ENCODE measurements around the gene HIGD1C.
A peak's percentile ranks its signal among the peaks of the same experiment; 100 is the strongest.
"Not testable (repeated sequence)": the region's sequence is repeated elsewhere in the genome, so short reads cannot be mapped to it uniquely, and the experiment has no call there.

The HIGD1C gene

GRCh38 chr12:50924439-50925341 lies 27.7 kb upstream of the HIGD1C start:
- Histone ChIP-seq H3K36me3 (ENCODE audit: insufficient read depth, low read length) (no peaks in the 10 kb centered on the region), H3K4me3 (ENCODE audit: low read depth, low read length) (peak overlapping the region; percentile 92), H3K4me1 (ENCODE audit: control insufficient read depth, insufficient read depth, low read length, unreplicated experiment) (peaks cover 33% of the 10 kb centered on the region), H3K27ac (ENCODE audit: low read depth, low read length) (peak overlapping the region; percentile 88), H3K79me2 (ENCODE audit: control insufficient read depth, insufficient read depth, low read length, unreplicated experiment) (peaks cover 19% of the 10 kb centered on the region), H3K27me3 (ENCODE audit: insufficient read depth, low read length) (no peaks in the 10 kb centered on the region), H2AFZ (ENCODE audit: low read length, unreplicated experiment) (peak overlapping the region; percentile 95)

- no peak overlapping the region for H3K27ac ChIP-seq (ENCODE audit: low read depth, low read length)
- peak overlapping the region; percentile 92 for H3K4me3 ChIP-seq (ENCODE audit: low read depth, low read length)
- peaks cover 33% of the 10 kb centered on the region for H3K4me1 ChIP-seq (ENCODE audit: control insufficient read depth, insufficient read depth, low read length, unreplicated experiment)
- peaks cover 19% of the 10 kb centered on the region for H3K79me2 ChIP-seq (ENCODE audit: control insufficient read depth, insufficient read depth, low read length, unreplicated experiment)
- H3K27me3 ChIP-seq (ENCODE audit: insufficient read depth, low read length) = no peaks in the 10 kb centered on the region
- H2AFZ ChIP-seq (ENCODE audit: low read length, unreplicated experiment) = no peak overlapping the region
- H3K36me3 ChIP-seq (ENCODE audit: insufficient read depth, low read length) = no peaks in the 10 kb centered on the region
Measured at GRCh38 chr12:50925342-50925651, 27.0 kb upstream of the HIGD1C start.

- peaks cover 33% of the 10 kb centered on the region for H3K4me1 ChIP-seq (ENCODE audit: control insufficient read depth, insufficient read depth, low read length, unreplicated experiment)
- H2AFZ ChIP-seq (ENCODE audit: low read length, unreplicated experiment) = no peak overlapping the region
- H3K36me3 ChIP-seq (ENCODE audit: insufficient read depth, low read length) = no peaks in the 10 kb centered on the region
- no peak overlapping the region for H3K27ac ChIP-seq (ENCODE audit: low read depth, low read length)
- H3K27me3 ChIP-seq (ENCODE audit: insufficient read depth, low read length) = no peaks in the 10 kb centered on the region
- H3K4me3 ChIP-seq (ENCODE audit: low read depth, low read length) = peak overlapping the region; percentile 92
- H3K79me2 ChIP-seq (ENCODE audit: control insufficient read depth, insufficient read depth, low read length, unreplicated experiment) = peaks cover 19% of the 10 kb centered on the region
Measured at GRCh38 chr12:50925920-50926319, 26.4 kb upstream of the HIGD1C start.

GRCh38 chr12:50926415-50926814 lies 25.9 kb upstream of the HIGD1C start:
- no peaks in the 10 kb centered on the region for H3K36me3 ChIP-seq (ENCODE audit: insufficient read depth, low read length)
- no peak overlapping the region for H3K27ac ChIP-seq (ENCODE audit: low read depth, low read length)
- H3K27me3 ChIP-seq (ENCODE audit: insufficient read depth, low read length) = no peaks in the 10 kb centered on the region
- H3K4me1 ChIP-seq (ENCODE audit: control insufficient read depth, insufficient read depth, low read length, unreplicated experiment) = peaks cover 33% of the 10 kb centered on the region
- peak overlapping the region; percentile 92 for H3K4me3 ChIP-seq (ENCODE audit: low read depth, low read length)
- H2AFZ ChIP-seq (ENCODE audit: low read length, unreplicated experiment) = no peak overlapping the region
- peaks cover 19% of the 10 kb centered on the region for H3K79me2 ChIP-seq (ENCODE audit: control insufficient read depth, insufficient read depth, low read length, unreplicated experiment)

GRCh38 chr12:50926932-50927331 lies 25.4 kb upstream of the HIGD1C start:
- Histone ChIP-seq H3K4me3 (ENCODE audit: low read depth, low read length) (peak overlapping the region; percentile 92), H3K4me1 (ENCODE audit: control insufficient read depth, insufficient read depth, low read length, unreplicated experiment) (peaks cover 33% of the 10 kb centered on the region), H3K79me2 (ENCODE audit: control insufficient read depth, insufficient read depth, low read length, unreplicated experiment) (peaks cover 19% of the 10 kb centered on the region)
- H3K36me3 ChIP-seq (ENCODE audit: insufficient read depth, low read length); H2AFZ ChIP-seq (ENCODE audit: low read length, unreplicated experiment); H3K27ac ChIP-seq (ENCODE audit: low read depth, low read length); H3K27me3 ChIP-seq (ENCODE audit: insufficient read depth, low read length): not testable (repeated sequence)

GRCh38 chr12:50927356-50927755 lies 25.0 kb upstream of the HIGD1C start:
- no peaks in the 10 kb centered on the region for H3K27me3 ChIP-seq (ENCODE audit: insufficient read depth, low read length)
- H2AFZ ChIP-seq (ENCODE audit: low read length, unreplicated experiment) = no peak overlapping the region
- peak overlapping the region; percentile 92 for H3K4me3 ChIP-seq (ENCODE audit: low read depth, low read length)
- H3K4me1 ChIP-seq (ENCODE audit: control insufficient read depth, insufficient read depth, low read length, unreplicated experiment) = peaks cover 31% of the 10 kb centered on the region
- H3K79me2 ChIP-seq (ENCODE audit: control insufficient read depth, insufficient read depth, low read length, unreplicated experiment) = peaks cover 19% of the 10 kb centered on the region
- no peak overlapping the region for H3K27ac ChIP-seq (ENCODE audit: low read depth, low read length)
- H3K36me3 ChIP-seq (ENCODE audit: insufficient read depth, low read length) = peaks cover 3% of the 10 kb centered on the region; the same call in 1 of the 2 replicates

- peak overlapping the region; percentile 92 for H3K4me3 ChIP-seq (ENCODE audit: low read depth, low read length)
- H3K27me3 ChIP-seq (ENCODE audit: insufficient read depth, low read length) = no peaks in the 10 kb centered on the region
- peaks cover 26% of the 10 kb centered on the region for H3K4me1 ChIP-seq (ENCODE audit: control insufficient read depth, insufficient read depth, low read length, unreplicated experiment)
- H3K79me2 ChIP-seq (ENCODE audit: control insufficient read depth, insufficient read depth, low read length, unreplicated experiment) = peaks cover 19% of the 10 kb centered on the region
- H2AFZ ChIP-seq (ENCODE audit: low read length, unreplicated experiment) = no peak overlapping the region
- no peak overlapping the region for H3K27ac ChIP-seq (ENCODE audit: low read depth, low read length)
- peaks cover 3% of the 10 kb centered on the region; the same call in 1 of the 2 replicates for H3K36me3 ChIP-seq (ENCODE audit: insufficient read depth, low read length)
Measured at GRCh38 chr12:50927766-50928224, 24.5 kb upstream of the HIGD1C start.

GRCh38 chr12:50928392-50928791 lies 24.0 kb upstream of the HIGD1C start:
- H3K79me2 ChIP-seq (ENCODE audit: control insufficient read depth, insufficient read depth, low read length, unreplicated experiment) = peaks cover 19% of the 10 kb centered on the region
- peaks cover 20% of the 10 kb centered on the region for H3K4me1 ChIP-seq (ENCODE audit: control insufficient read depth, insufficient read depth, low read length, unreplicated experiment)
- no peaks in the 10 kb centered on the region for H3K27me3 ChIP-seq (ENCODE audit: insufficient read depth, low read length)
- peak overlapping the region; percentile 92 for H3K4me3 ChIP-seq (ENCODE audit: low read depth, low read length)
- no peak overlapping the region for H2AFZ ChIP-seq (ENCODE audit: low read length, unreplicated experiment)
- peaks cover 3% of the 10 kb centered on the region; the same call in 1 of the 2 replicates for H3K36me3 ChIP-seq (ENCODE audit: insufficient read depth, low read length)
- H3K27ac ChIP-seq (ENCODE audit: low read depth, low read length) = no peak overlapping the region

GRCh38 chr12:50929831-50930230 lies 22.5 kb upstream of the HIGD1C start:
- peaks cover 20% of the 10 kb centered on the region for H3K4me1 ChIP-seq (ENCODE audit: control insufficient read depth, insufficient read depth, low read length, unreplicated experiment)
- no peaks in the 10 kb centered on the region for H3K27me3 ChIP-seq (ENCODE audit: insufficient read depth, low read length)
- H3K36me3 ChIP-seq (ENCODE audit: insufficient read depth, low read length) = peaks cover 3% of the 10 kb centered on the region; the same call in 1 of the 2 replicates
- no peak overlapping the region for H2AFZ ChIP-seq (ENCODE audit: low read length, unreplicated experiment)
- H3K4me3 ChIP-seq (ENCODE audit: low read depth, low read length) = no peak overlapping the region
- H3K27ac ChIP-seq (ENCODE audit: low read depth, low read length) = no peak overlapping the region
- H3K79me2 ChIP-seq (ENCODE audit: control insufficient read depth, insufficient read depth, low read length, unreplicated experiment) = peaks cover 19% of the 10 kb centered on the region

- Histone ChIP-seq H3K4me1 (ENCODE audit: control insufficient read depth, insufficient read depth, low read length, unreplicated experiment) (peaks cover 25% of the 10 kb centered on the region), H3K79me2 (ENCODE audit: control insufficient read depth, insufficient read depth, low read length, unreplicated experiment) (peaks cover 13% of the 10 kb centered on the region)
- H3K4me3 ChIP-seq (ENCODE audit: low read depth, low read length); H2AFZ ChIP-seq (ENCODE audit: low read length, unreplicated experiment); H3K27me3 ChIP-seq (ENCODE audit: insufficient read depth, low read length); H3K36me3 ChIP-seq (ENCODE audit: insufficient read depth, low read length); H3K27ac ChIP-seq (ENCODE audit: low read depth, low read length): not testable (repeated sequence)
Measured at GRCh38 chr12:50930477-50930876, 21.9 kb upstream of the HIGD1C start.

GRCh38 chr12:50932787-50933280 lies 19.5 kb upstream of the HIGD1C start:
- Histone ChIP-seq H3K27me3 (ENCODE audit: insufficient read depth, low read length) (no peaks in the 10 kb centered on the region), H3K4me3 (ENCODE audit: low read depth, low read length) (no peak overlapping the region), H3K79me2 (ENCODE audit: control insufficient read depth, insufficient read depth, low read length, unreplicated experiment) (no peaks in the 10 kb centered on the region), H3K27ac (ENCODE audit: low read depth, low read length) (no peak overlapping the region), H3K36me3 (ENCODE audit: insufficient read depth, low read length) (peaks cover 3% of the 10 kb centered on the region; the same call in 1 of the 2 replicates), H3K4me1 (ENCODE audit: control insufficient read depth, insufficient read depth, low read length, unreplicated experiment) (peaks cover 22% of the 10 kb centered on the region), H2AFZ (ENCODE audit: low read length, unreplicated experiment) (no peak overlapping the region)
